A549 (cell line): ENCODE data around the gene CDK5RAP2. TPM values are rescaled to one million over a fixed set of nuclear protein-coding genes. Genes with fewer than 3 reads are reported as not detected.

ENCODE experiments used
- ATAC-seq, 2 experiments: fragments of 200-7000 bp in 1 of 2; fragments of >200 bp in 1 of 2; cut with Nextera tagmentation in 1 of 2; cut with Tn5 transposase in 1 of 2; 3 replicates each; pipeline versions ENCODE4 v1.8.0 to v1.9.1; 2018 to 2020; ENCODE audit warnings: mild to moderate bottlenecking in 1 of 2, moderate library complexity in 1 of 2
- CTCF ChIA-PET: fragments of 300-600 bp; sonication (Branson Sonifier 250); formaldehyde crosslinking; extraction: SDS; loops from one replicate; lab custom pipeline; 2021; ENCODE audit warnings: antibody characterized with exemption, inconsistent platforms; lab: Yijun Ruan, JAX
- POLR2A ChIA-PET: fragments of 350-600 bp; formaldehyde crosslinking; extraction: SDS; loops from one replicate; lab custom pipeline; 2021; ENCODE audit warnings: antibody characterized with exemption, inconsistent platforms; lab: Yijun Ruan, JAX
- DNase-seq, 2 experiments: peaks; one replicate each; pipeline versions ENCODE4 v3.0.0 to v3.0.0-alpha.2; 2011 to 2016; ENCODE audit warnings: low read depth in 1 of 2, low spot score in 1 of 2
- FAIRE-seq: peaks from 2 replicates; lab custom pipeline; 2011; peaks lifted over from hg19 to GRCh38; lab: Jason Lieb, UNC
- H3K27ac ChIP-seq, 2 experiments: fragments of >200 bp; sonication (Bioruptor Twin); formaldehyde crosslinking; 3 replicates each; pipeline ENCODE4 v1.5.1; 2016 to 2017
- H3K4me1 ChIP-seq: fragments of >200 bp; sonication (Bioruptor Twin); formaldehyde crosslinking; 3 replicates; pipeline ENCODE4 v1.6.1; 2016
- H3K4me2 ChIP-seq: fragments of >200 bp; sonication (Bioruptor Twin); formaldehyde crosslinking; 3 replicates; pipeline ENCODE4 v1.6.1; 2016
- H3K4me3 ChIP-seq: fragments of >200 bp; sonication (Bioruptor Twin); formaldehyde crosslinking; 3 replicates; pipeline ENCODE4 v1.5.1; 2016
- H3K9me3 ChIP-seq: fragments of >200 bp; sonication (Bioruptor Twin); formaldehyde crosslinking; 3 replicates; pipeline ENCODE4 v1.6.1; 2016
- BHLHE40 ChIP-seq: IDR thresholded peaks from 2 replicates; pipeline ENCODE4 v1.6.1; 2012; ENCODE audit warnings: low read depth, low read length, inconsistent platforms
- CBX2 ChIP-seq: fragments of 200-600 bp; sonication (generic); IDR thresholded peaks from 2 replicates; pipeline ENCODE4 v1.6.1; 2016; ENCODE audit warnings: low read depth, mild to moderate bottlenecking, borderline replicate concordance
- CEBPB ChIP-seq, 2 experiments: fragments of >200 bp in 1 of 2; sonication (Bioruptor Twin) in 1 of 2; formaldehyde crosslinking in 1 of 2; IDR thresholded peaks; 2 replicates each; pipeline ENCODE4 v1.6.1; 2012 to 2016
- CHD4 ChIP-seq: fragments of 200-600 bp; sonication (generic); IDR thresholded peaks from 2 replicates; pipeline ENCODE4 v1.6.1; 2016; ENCODE audit warnings: antibody characterized with exemption, mild to moderate bottlenecking, borderline replicate concordance
- EP300 ChIP-seq, 2 experiments: fragments of >200 bp; sonication (Bioruptor Twin); formaldehyde crosslinking; IDR thresholded peaks; 2 replicates in 1 of 2; 3 replicates in 1 of 2; pipeline ENCODE4 v1.6.1; 2016 to 2017
- ESRRA ChIP-seq: fragments of 150-350 bp; IDR thresholded peaks from 2 replicates; pipeline ENCODE4 v1.6.1; 2014; ENCODE audit warnings: mild to moderate bottlenecking, low read length, borderline replicate concordance
- HDAC2 ChIP-seq: fragments of 200-600 bp; sonication (generic); IDR thresholded peaks from 2 replicates; pipeline ENCODE4 v1.6.1; 2016
- HEYL ChIP-seq: fragments of 250-450 bp; sonication (Bioruptor Pico); IDR thresholded peaks from 2 replicates; pipeline ENCODE4 v1.8.0; 2021; ENCODE audit warnings: mild to moderate bottlenecking, moderate library complexity
- HOXB13 ChIP-seq: fragments of 250-450 bp; sonication (Bioruptor Pico); IDR thresholded peaks from 2 replicates; pipeline ENCODE4 v1.5.0; 2020; ENCODE audit warnings: low read depth, mild to moderate bottlenecking, moderate library complexity
- JUN ChIP-seq, 2 experiments: fragments of >200 bp; sonication (Bioruptor Twin); formaldehyde crosslinking; IDR thresholded peaks; 2 replicates in 1 of 2; 3 replicates in 1 of 2; pipeline ENCODE4 v1.6.1; 2016 to 2017
- MYC ChIP-seq: IDR thresholded peaks from 2 replicates; pipeline ENCODE4 v1.6.1; 2012; ENCODE audit warnings: mild to moderate bottlenecking, inconsistent platforms, low read length, improper control_type of control experiment, borderline replicate concordance
- NFE2L2 ChIP-seq: fragments of 150-350 bp; conservative IDR thresholded peaks from 2 replicates; pipeline ENCODE4 v1.6.1; 2014; ENCODE audit warnings: low read length
- NR3C1 ChIP-seq: fragments of >200 bp; sonication (Bioruptor Twin); formaldehyde crosslinking; IDR thresholded peaks from 3 replicates; pipeline ENCODE4 v1.6.1; 2017
- PHF8 ChIP-seq: fragments of 200-600 bp; sonication (generic); IDR thresholded peaks from 2 replicates; pipeline ENCODE4 v1.6.1; 2016; ENCODE audit warnings: low read depth, mild to moderate bottlenecking, antibody characterized with exemption, moderate library complexity, borderline replicate concordance
- RAD21 ChIP-seq, 2 experiments: fragments of >200 bp in 1 of 2; sonication (Bioruptor Twin) in 1 of 2; formaldehyde crosslinking in 1 of 2; IDR thresholded peaks in 1 of 2; conservative IDR thresholded peaks in 1 of 2; 2 replicates in 1 of 2; 3 replicates in 1 of 2; pipeline ENCODE4 v1.6.1; 2012 to 2018; ENCODE audit warnings: inconsistent platforms in 1 of 2
- RCOR1 ChIP-seq: fragments of 150-350 bp; IDR thresholded peaks from 2 replicates; pipeline ENCODE4 v1.6.1; 2014; ENCODE audit warnings: antibody characterized with exemption, low read length, low read depth
- RFX5 ChIP-seq: fragments of 450-650 bp; IDR thresholded peaks from 2 replicates; pipeline ENCODE4 v1.7.1; 2014; ENCODE audit warnings: antibody characterized with exemption, mild to moderate bottlenecking, moderate library complexity
- SMC3 ChIP-seq: fragments of >200 bp; sonication (Bioruptor Twin); formaldehyde crosslinking; IDR thresholded peaks from 3 replicates; pipeline ENCODE4 v1.6.1; 2018; ENCODE audit warnings: inconsistent platforms
- ZNF302 ChIP-seq: fragments of 250-450 bp; sonication (Bioruptor Pico); IDR thresholded peaks from 2 replicates; pipeline ENCODE4 v1.9.0; 2021; ENCODE audit warnings: inconsistent platforms, mild to moderate bottlenecking, moderate library complexity
- ZSCAN20 ChIP-seq: fragments of 250-450 bp; sonication (Bioruptor Pico); IDR thresholded peaks from 2 replicates; pipeline ENCODE4 v1.8.0; 2022; ENCODE audit warnings: mild to moderate bottlenecking, moderate library complexity
- WGBS: methylation state at CpG from one replicate; pipeline ENCODE4 v1.1.6; 2017; ENCODE audit errors: missing lambda C conversion rate; 5-methylcytosine and 5-hydroxymethylcytosine counted together
- polyA plus RNA-seq, 4 experiments: library from polyadenylated mRNA; depleted of rRNA in 3 of 4; stranded (reverse); fragments of >200 nt; fragmentation: RNase III in 1 of 4; extraction: RNeasy Plus Mini Kit Qiagen cat#74134 plus additional on column Dnase treatment in 1 of 4; gene quantifications; 2 replicates in 3 of 4; 3 replicates in 1 of 4; pipeline ENCODE4 v1.2.3, GENCODE V29; 2011 to 2017
- TF ChIP-seq, protein P1 (sequence below): IDR thresholded peaks from 2 replicates; pipeline ENCODE4 v1.6.1; 2012; ENCODE audit warnings: low read depth, borderline replicate concordance
- TF ChIP-seq, protein P2 (sequence below): fragments of 250-450 bp; sonication (Bioruptor Pico); IDR thresholded peaks from 2 replicates; pipeline ENCODE4 v1.5.0; 2021; ENCODE audit warnings: mild to moderate bottlenecking, moderate library complexity, borderline replicate concordance
- TF ChIP-seq, protein P3 (sequence below): fragments of 250-450 bp; sonication (Bioruptor Pico); IDR thresholded peaks from 2 replicates; pipeline ENCODE4 v1.5.0; 2020; ENCODE audit warnings: low read depth, mild to moderate bottlenecking, moderate library complexity

CDK5RAP2 gene
- polyA plus RNA-seq, 2 of the 4 experiments (the other 2 are of a cell fraction): 29.1 to 44.6 TPM

DNA sequence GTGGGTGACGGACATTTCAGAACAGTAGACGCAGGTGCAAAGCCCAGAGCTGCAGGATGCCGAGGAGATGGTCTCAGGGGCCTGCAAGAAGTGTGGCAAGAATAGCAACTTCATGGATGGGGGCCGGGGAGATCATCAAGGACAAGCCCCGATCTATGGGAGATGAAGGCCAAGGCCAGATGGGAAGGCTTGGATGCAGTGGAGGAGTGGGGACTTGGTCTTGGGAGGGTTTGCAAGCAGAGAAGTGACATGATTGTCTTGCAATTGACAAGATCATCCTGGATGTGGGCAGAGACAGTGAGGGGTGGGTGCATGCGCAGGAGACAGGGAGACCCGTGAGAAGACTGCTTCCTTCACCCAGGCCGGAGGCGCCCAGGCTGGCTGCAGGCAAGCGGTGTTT lies 198.1 kb downstream of the CDK5RAP2 start:
- Histone ChIP-seq H3K9me3 (peaks cover 23% of the 10 kb centered on the region), H3K4me3 (no peak overlapping the region), H3K27ac (no peak overlapping the region), H3K4me1 (peaks cover 23% of the 10 kb centered on the region), H3K4me2 (no peak overlapping the region)
- TF ChIP-seq MYC (no peak), RAD21 (conservative IDR thresholded peaks at IDR 0.05 in 1 of 2, IDR thresholded peaks at IDR 0.05 in 1 of 2) (no peak), PHF8 (no peak)
- TF ChIP-seq, protein P1, sequence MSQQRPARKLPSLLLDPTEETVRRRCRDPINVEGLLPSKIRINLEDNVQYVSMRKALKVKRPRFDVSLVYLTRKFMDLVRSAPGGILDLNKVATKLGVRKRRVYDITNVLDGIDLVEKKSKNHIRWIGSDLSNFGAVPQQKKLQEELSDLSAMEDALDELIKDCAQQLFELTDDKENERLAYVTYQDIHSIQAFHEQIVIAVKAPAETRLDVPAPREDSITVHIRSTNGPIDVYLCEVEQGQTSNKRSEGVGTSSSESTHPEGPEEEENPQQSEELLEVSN: no peak
- no peak for FAIRE-seq
- ATAC-seq: peak in 1 of 2 experiments; percentile 33; a peak in 1 of 6 replicates
- ChIA-PET CTCF (no interaction called here), POLR2A (no interaction called here)
- no peak for DNase-seq
- 87% methylated on average over 10 of the region's 10 CpGs for WGBS

DNA sequence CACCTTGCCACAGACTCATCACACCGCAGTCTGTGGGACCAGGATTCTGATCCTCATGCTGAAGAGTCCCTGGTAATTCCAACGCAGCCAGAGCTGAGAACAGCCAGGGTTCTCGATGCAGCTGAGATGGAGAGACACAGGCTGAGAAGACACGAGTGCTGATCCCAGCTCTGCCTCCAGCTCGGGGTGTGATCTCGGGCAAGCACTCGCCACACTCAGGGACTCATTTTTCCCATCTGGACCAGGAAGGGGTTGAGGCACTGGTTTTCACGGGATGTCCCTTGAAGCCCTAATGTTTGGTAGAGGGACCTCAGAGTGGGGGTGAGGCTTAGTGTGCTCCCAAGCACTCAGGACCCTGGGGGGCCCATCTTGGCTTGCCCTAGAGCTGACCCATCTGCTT lies 200.4 kb downstream of the CDK5RAP2 start:
- ATAC-seq (no peak), DNase-seq (no peak), FAIRE-seq (no peak)
- Histone ChIP-seq H3K4me2 (no peak overlapping the region), H3K4me1 (peaks cover 10% of the 10 kb centered on the region), H3K4me3 (no peak overlapping the region), H3K27ac (no peak overlapping the region), H3K9me3 (peaks cover 23% of the 10 kb centered on the region)
- TF ChIP-seq SMC3 (no peak), NR3C1 (no peak), EP300 (IDR thresholded peaks at IDR 0.05) (no peak), RCOR1 (no peak), CEBPB (IDR thresholded peaks at IDR 0.05) (no peak)
- ChIA-PET CTCF (no interaction called here), POLR2A (no interaction called here)
- 84% methylated on average over 7 of the region's 8 CpGs for WGBS

DNA sequence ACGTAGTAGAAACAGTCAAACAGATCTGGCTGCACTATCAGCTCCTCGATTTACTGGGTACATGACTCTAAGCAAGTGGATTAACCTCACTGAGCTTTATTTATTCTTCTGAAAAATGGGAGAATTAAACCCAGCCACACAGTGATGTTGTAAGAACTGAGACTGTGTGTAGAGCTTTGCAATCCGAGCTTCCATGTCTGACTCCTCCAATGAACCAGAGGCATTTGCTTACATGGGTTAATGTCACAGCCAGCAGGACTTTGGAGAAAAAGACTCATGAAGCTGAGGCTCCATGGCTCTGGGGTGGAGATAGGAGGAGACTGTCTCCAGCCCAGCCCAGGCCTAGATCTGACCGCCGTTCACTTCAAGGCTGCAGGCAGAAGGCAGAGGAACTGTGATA lies 201.3 kb downstream of the CDK5RAP2 start:
- Histone ChIP-seq H3K27ac (no peak overlapping the region), H3K4me2 (no peak overlapping the region), H3K4me3 (no peak overlapping the region), H3K4me1 (peaks cover under 1% of the 10 kb centered on the region; the same call in 2 of the 3 replicates), H3K9me3 (peaks cover 23% of the 10 kb centered on the region)
- ATAC-seq (no peak), DNase-seq (no peak)
- POLR2A ChIA-PET: no interaction called here
- CTCF ChIA-PET: interaction anchor here (1.7 kb wide), 1 partner anchor 13 kb away, joined by 3 read pairs; no protein-coding TSS in a partner anchor
- TF ChIP-seq PHF8: no peak
- TF ChIP-seq, all 56 proteins: peak for 0
- FAIRE-seq: no peak
- 82% methylated on average over 5 of the region's 5 CpGs for WGBS

DNA sequence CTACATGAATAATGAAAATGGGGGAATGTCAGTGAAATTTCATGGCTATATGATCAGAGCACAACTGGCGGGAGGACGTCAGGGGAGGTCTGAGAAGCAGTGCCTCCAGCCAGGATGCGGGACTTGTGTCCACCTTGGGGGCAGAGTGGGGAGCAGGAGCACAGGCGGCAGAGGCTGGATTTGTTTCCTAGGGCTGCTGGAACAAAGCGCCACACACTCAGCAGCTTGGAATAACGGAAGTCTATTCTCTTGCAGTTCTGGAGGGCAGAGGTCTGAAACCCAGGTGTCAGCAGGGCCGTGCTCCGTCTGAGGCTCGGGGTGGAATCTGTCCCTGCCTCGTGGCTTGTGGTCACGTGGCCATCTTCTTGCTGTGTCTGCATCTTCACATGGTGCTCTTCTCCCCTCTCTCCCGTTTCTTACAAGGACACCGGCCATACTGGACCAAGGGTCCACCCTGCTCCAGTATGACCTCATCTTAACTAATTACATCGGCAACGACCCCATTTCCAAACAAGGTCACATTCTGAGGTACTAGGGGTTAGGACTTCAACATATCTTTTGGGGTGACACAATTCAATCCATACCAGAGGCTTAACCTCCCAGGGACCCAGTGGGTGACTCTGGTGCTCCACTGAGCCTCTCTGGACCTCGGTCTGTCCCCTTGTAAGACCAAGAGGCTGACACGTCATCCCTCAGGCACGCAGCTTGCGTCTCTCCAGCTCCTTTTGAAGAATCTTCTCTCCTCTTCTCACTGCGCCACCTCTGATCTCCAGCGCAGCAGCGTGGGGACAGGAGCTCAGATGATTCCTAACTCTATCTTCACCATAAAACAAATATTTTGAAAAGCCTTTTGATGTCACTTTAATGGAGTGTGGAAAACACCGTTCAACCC lies 202.5 kb downstream of the CDK5RAP2 start:
- TF ChIP-seq HDAC2 (no peak), CBX2 (no peak), NR3C1 (no peak)
- ChIA-PET POLR2A (no interaction called here), CTCF (interaction anchor here (1.5 to 1.7 kb wide), 2 partner anchors 14 to 100 kb away, joined by 3 to 5 read pairs; no protein-coding TSS in a partner anchor)
- Histone ChIP-seq H3K4me2 (no peak overlapping the region), H3K4me1 (no peaks in the 10 kb centered on the region), H3K27ac (no peak overlapping the region), H3K4me3 (no peak overlapping the region), H3K9me3 (peaks cover 23% of the 10 kb centered on the region)
- no peak for ATAC-seq
- 83% methylated on average over 23 of the region's 23 CpGs for WGBS
- DNase-seq: no peak
- FAIRE-seq: no peak

DNA sequence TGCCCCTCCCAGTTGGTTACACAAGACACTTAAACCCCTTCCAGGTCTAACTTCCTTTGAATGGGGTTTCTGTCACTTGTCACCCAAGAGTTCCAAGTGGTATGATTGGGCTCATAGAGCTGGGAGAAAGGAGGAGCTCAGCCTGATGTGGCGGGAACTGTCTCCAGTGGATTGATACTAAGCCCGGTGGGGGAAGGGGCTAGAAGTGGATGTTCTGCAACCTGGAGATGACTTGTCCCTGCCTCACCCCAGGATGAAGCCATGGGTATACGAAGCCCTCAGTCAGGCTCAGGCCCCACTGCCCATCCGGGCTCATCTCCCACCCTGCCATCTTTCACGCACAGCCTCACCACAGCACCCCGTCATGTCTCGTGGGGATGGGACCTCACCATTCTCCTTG lies 203.9 kb downstream of the CDK5RAP2 start:
- H3K27ac ChIP-seq: no peak overlapping the region
- 78% methylated on average over 7 of the region's 7 CpGs for WGBS
- peaks cover 23% of the 10 kb centered on the region for H3K9me3 ChIP-seq
- no peak overlapping the region for H3K4me3 ChIP-seq
- no peak overlapping the region for H3K4me2 ChIP-seq
- ChIA-PET CTCF (interaction anchor here (0.6 to 1.0 kb wide), 3 partner anchors 12 to 87 kb away, joined by 3 read pairs; no protein-coding TSS in a partner anchor), POLR2A (no interaction called here)
- ATAC-seq (no peak), DNase-seq (no peak), FAIRE-seq (no peak)
- H3K4me1 ChIP-seq: no peaks in the 10 kb centered on the region
- TF ChIP-seq ZNF302 (no peak), ZSCAN20 (CRISPR knock-in tag) (no peak), ESRRA (no peak), HEYL (CRISPR knock-in tag) (no peak), JUN (IDR thresholded peaks at IDR 0.05) (no peak), NFE2L2 (no peak), RFX5 (no peak), BHLHE40 (no peak), HDAC2 (no peak), HOXB13 (CRISPR knock-in tag) (no peak), CHD4 (no peak)
- TF ChIP-seq, protein P2, sequence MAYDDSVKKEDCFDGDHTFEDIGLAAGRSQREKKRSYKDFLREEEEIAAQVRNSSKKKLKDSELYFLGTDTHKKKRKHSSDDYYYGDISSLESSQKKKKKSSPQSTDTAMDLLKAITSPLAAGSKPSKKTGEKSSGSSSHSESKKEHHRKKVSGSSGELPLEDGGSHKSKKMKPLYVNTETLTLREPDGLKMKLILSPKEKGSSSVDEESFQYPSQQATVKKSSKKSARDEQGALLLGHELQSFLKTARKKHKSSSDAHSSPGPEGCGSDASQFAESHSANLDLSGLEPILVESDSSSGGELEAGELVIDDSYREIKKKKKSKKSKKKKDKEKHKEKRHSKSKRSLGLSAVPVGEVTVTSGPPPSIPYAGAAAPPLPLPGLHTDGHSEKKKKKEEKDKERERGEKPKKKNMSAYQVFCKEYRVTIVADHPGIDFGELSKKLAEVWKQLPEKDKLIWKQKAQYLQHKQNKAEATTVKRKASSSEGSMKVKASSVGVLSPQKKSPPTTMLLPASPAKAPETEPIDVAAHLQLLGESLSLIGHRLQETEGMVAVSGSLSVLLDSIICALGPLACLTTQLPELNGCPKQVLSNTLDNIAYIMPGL (CRISPR knock-in tag): no peak
- TF ChIP-seq, protein P3, sequence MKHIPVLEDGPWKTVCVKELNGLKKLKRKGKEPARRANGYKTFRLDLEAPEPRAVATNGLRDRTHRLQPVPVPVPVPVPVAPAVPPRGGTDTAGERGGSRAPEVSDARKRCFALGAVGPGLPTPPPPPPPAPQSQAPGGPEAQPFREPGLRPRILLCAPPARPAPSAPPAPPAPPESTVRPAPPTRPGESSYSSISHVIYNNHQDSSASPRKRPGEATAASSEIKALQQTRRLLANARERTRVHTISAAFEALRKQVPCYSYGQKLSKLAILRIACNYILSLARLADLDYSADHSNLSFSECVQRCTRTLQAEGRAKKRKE: no peak
